Stimulated activated CD4-positive, alpha-beta T cell treated with anti-CD3 and anti-CD28 coated beads, Interleukin-2, amount 100 ng/mL, for 4 hours (primary cell): ENCODE data around the gene ACKR2.
A peak's percentile ranks its signal among the peaks of the same experiment; 100 is the strongest.
"Not testable (repeated sequence)": the region's sequence is repeated elsewhere in the genome, so short reads cannot be mapped to it uniquely, and the experiment has no call there.

Experiments
- DNase-seq: peaks from one replicate; pipeline ENCODE4 v3.0.0-alpha.2; 2020; ENCODE audit warnings: low read depth

Gene ACKR2

GRCh38 chr3:42855547-42856380 is 46.5 kb downstream of the ACKR2 start:
- DNase-seq = no peak

- no peak for DNase-seq
Measured at GRCh38 chr3:42856544-42856943, 47.3 kb downstream of the ACKR2 start.

- DNase-seq = no peak
Measured at GRCh38 chr3:42864321-42864950, 55.2 kb downstream of the ACKR2 start.

GRCh38 chr3:42865256-42865655 is 56.0 kb downstream of the ACKR2 start:
- no peak for DNase-seq

GRCh38 chr3:42867138-42867537 is 57.9 kb downstream of the ACKR2 start:
- DNase-seq = no peak

GRCh38 chr3:42868841-42869240 is 59.6 kb downstream of the ACKR2 start:
- no peak for DNase-seq

- no peak for DNase-seq
Measured at GRCh38 chr3:42871592-42872196, 62.4 kb downstream of the ACKR2 start.

- no peak for DNase-seq
Measured at GRCh38 chr3:42872718-42873117, 63.5 kb downstream of the ACKR2 start.

GRCh38 chr3:42873221-42873982 is 64.2 kb downstream of the ACKR2 start:
- no peak for DNase-seq

GRCh38 chr3:42874749-42875148 is 65.5 kb downstream of the ACKR2 start:
- no peak for DNase-seq

GRCh38 chr3:42875325-42876151 is 66.3 kb downstream of the ACKR2 start, which contains the start of gene CYP8B1:
TSS of gene CYP8B1 (minus strand) at chr3:42875879. CDS start at chr3:42875816, 63 bp downstream.
- no peak for DNase-seq

GRCh38 chr3:42876401-42876800 is 67.2 kb downstream of the ACKR2 start:
- no peak for DNase-seq

GRCh38 chr3:42876940-42877720 is 67.9 kb downstream of the ACKR2 start:
- DNase-seq = no peak

- DNase-seq = no peak
Measured at GRCh38 chr3:42877881-42878280, 68.6 kb downstream of the ACKR2 start.

GRCh38 chr3:42880183-42880582 is 70.9 kb downstream of the ACKR2 start:
- no peak for DNase-seq

- DNase-seq = peak; percentile 81
Measured at GRCh38 chr3:42880601-42881451, 71.6 kb downstream of the ACKR2 start.

- not testable (repeated sequence) for DNase-seq
Measured at GRCh38 chr3:42883251-42883930, 74.1 kb downstream of the ACKR2 start.

GRCh38 chr3:42884324-42884723 is 75.1 kb downstream of the ACKR2 start:
- DNase-seq = no peak

GRCh38 chr3:42886294-42886822 is 77.1 kb downstream of the ACKR2 start:
- DNase-seq = no peak
